Measurements from ENCODE around the gene ANGPT4. TPM values are rescaled to one million over a fixed set of nuclear protein-coding genes. Genes with fewer than 3 reads are reported as not detected.

The ANGPT4 gene
- total and polyA plus RNA-seq, 12 donors, result 0.05 to 0.44 (median 0.26) TPM; not detected in 8

GRCh38 chr20:917416-917815 is 1.3 kb upstream of the ANGPT4 start:
- TF ChIP-seq CTCF (IDR thresholded peaks at IDR 0.05), result no peak
- intact Hi-C loops (cut with DNase I), result no loop called here
- Histone ChIP-seq H3K9me3 (no peaks in the 10 kb centered on the region), H3K27me3 (peaks cover 0 to 8% (median 0%) of the 10 kb centered on the region in 7 donors), H3K4me1 (peaks cover 0 to 15% (median 6%) of the 10 kb centered on the region in 9 donors), H3K4me3 (no peak overlapping the region), H3K36me3 (no peaks in the 10 kb centered on the region), H3K27ac (no peak overlapping the region)
- no peak for ATAC-seq
- no peak for DNase-seq
- WGBS, 2 donors, result 70 to 77% methylated on average over 4 of the region's 4 CpGs

- TF ChIP-seq CTCF (IDR thresholded peaks at IDR 0.05), result no peak
- no peaks in the 10 kb centered on the region for H3K36me3 ChIP-seq
- DNase-seq, result no peak
- H3K27ac ChIP-seq, result no peak overlapping the region
- H3K27me3 ChIP-seq, result peaks cover 0 to 14% (median 1%) of the 10 kb centered on the region in 7 donors
- no peaks in the 10 kb centered on the region for H3K9me3 ChIP-seq
- WGBS, 2 donors, result 36 to 49% methylated on average over 5 of the region's 5 CpGs
- H3K4me1 ChIP-seq, result peaks cover 0 to 15% (median 6%) of the 10 kb centered on the region in 9 donors
- H3K4me3 ChIP-seq, result no peak overlapping the region
- intact Hi-C loops (cut with DNase I), result no loop called here
- no peak for ATAC-seq
Measured at GRCh38 chr20:916825-917224, 691 bp upstream of the ANGPT4 start.

- ATAC-seq (no peak), DNase-seq (no peak)
- Histone ChIP-seq H3K27ac (no peak overlapping the region), H3K27me3 (peaks cover 0 to 29% (median 15%) of the 10 kb centered on the region in 7 donors), H3K36me3 (no peaks in the 10 kb centered on the region), H3K4me1 (peaks cover 0 to 27% (median 7%) of the 10 kb centered on the region in 9 donors), H3K9me3 (no peaks in the 10 kb centered on the region), H3K4me3 (no peak overlapping the region)
- no peak for TF ChIP-seq CTCF (IDR thresholded peaks at IDR 0.05)
- intact Hi-C loops (cut with DNase I), result no loop called here
- 67 to 74% methylated on average over 15 of the region's 15 CpGs for WGBS, 2 donors
Measured at GRCh38 chr20:914727-915498, 1.2 kb downstream of the ANGPT4 start.

- H3K4me1 ChIP-seq, result peaks cover 0 to 27% (median 7%) of the 10 kb centered on the region in 9 donors
- ATAC-seq (no peak), DNase-seq (no peak)
- no peaks in the 10 kb centered on the region for H3K9me3 ChIP-seq
- H3K27me3 ChIP-seq, result peaks cover 0 to 31% (median 15%) of the 10 kb centered on the region in 7 donors
- 82 to 87% methylated on average over 5 of the region's 5 CpGs for WGBS, 2 donors
- no peak for TF ChIP-seq CTCF (IDR thresholded peaks at IDR 0.05)
- intact Hi-C loops (cut with DNase I), result no loop called here
- no peak overlapping the region for H3K27ac ChIP-seq
- H3K36me3 ChIP-seq, result no peaks in the 10 kb centered on the region
- no peak overlapping the region for H3K4me3 ChIP-seq
Measured at GRCh38 chr20:913306-913849, 2.8 kb downstream of the ANGPT4 start.
